ENCODE results near the gene TUT4.

Gene TUT4

GRCh38 chr1:52474807-52475206 is 78.1 kb downstream of the TUT4 start:
- Histone ChIP-seq H3K27me3 (ENCODE audit: low read depth, low read length) (no peaks in the 10 kb centered on the region), H3K4me3 (ENCODE audit: low read length) (no peak overlapping the region), H3K79me2 (ENCODE audit: low read length) (no peaks in the 10 kb centered on the region), H3K9me3 (ENCODE audit: insufficient read depth, low read length) (no peaks in the 10 kb centered on the region), H2AFZ (ENCODE audit: low read depth, low read length) (no peak overlapping the region), H3K27ac (ENCODE audit: low read length) (no peak overlapping the region), H4K20me1 (ENCODE audit: insufficient read depth, low read length) (no peaks in the 10 kb centered on the region), H3K36me3 (replicated peaks; ENCODE audit: low read depth, low read length) (peaks cover 4% of the 10 kb centered on the region), H3K9ac (ENCODE audit: low read length) (no peak overlapping the region), H3K4me2 (ENCODE audit: low read length) (no peak overlapping the region), H3K4me1 (ENCODE audit: low read length) (no peaks in the 10 kb centered on the region)
- TF ChIP-seq EZH2phosphoT487 (IDR thresholded peaks at IDR 0.05; ENCODE audit: low read depth) (no peak), CTCF (IDR thresholded peaks at IDR 0.05; ENCODE audit: low read depth, low read length) (no peak)

- H4K20me1 ChIP-seq (ENCODE audit: insufficient read depth, low read length): no peaks in the 10 kb centered on the region
- H3K36me3 ChIP-seq (replicated peaks; ENCODE audit: low read depth, low read length): peaks cover 4% of the 10 kb centered on the region
- H3K9me3 ChIP-seq (ENCODE audit: insufficient read depth, low read length): no peaks in the 10 kb centered on the region
- H3K9ac ChIP-seq (ENCODE audit: low read length): no peak overlapping the region
- H3K4me3 ChIP-seq (ENCODE audit: low read length): no peak overlapping the region
- no peak overlapping the region for H2AFZ ChIP-seq (ENCODE audit: low read depth, low read length)
- H3K4me2 ChIP-seq (ENCODE audit: low read length): no peak overlapping the region
- no peaks in the 10 kb centered on the region for H3K27me3 ChIP-seq (ENCODE audit: low read depth, low read length)
- TF ChIP-seq EZH2phosphoT487 (IDR thresholded peaks at IDR 0.05; ENCODE audit: low read depth): no peak
- TF ChIP-seq CTCF (IDR thresholded peaks at IDR 0.05; ENCODE audit: low read depth, low read length): no peak
- H3K4me1 ChIP-seq (ENCODE audit: low read length): no peaks in the 10 kb centered on the region
- H3K27ac ChIP-seq (ENCODE audit: low read length): no peak overlapping the region
- H3K79me2 ChIP-seq (ENCODE audit: low read length): no peaks in the 10 kb centered on the region
These were observed 79.9 kb downstream of the TUT4 start for GRCh38 chr1:52473039-52473438.

- H4K20me1 ChIP-seq (ENCODE audit: insufficient read depth, low read length): no peaks in the 10 kb centered on the region
- H3K27ac ChIP-seq (ENCODE audit: low read length): no peak overlapping the region
- no peaks in the 10 kb centered on the region for H3K79me2 ChIP-seq (ENCODE audit: low read length)
- H3K36me3 ChIP-seq (replicated peaks; ENCODE audit: low read depth, low read length): peaks cover 7% of the 10 kb centered on the region
- H3K4me3 ChIP-seq (ENCODE audit: low read length): no peak overlapping the region
- H3K27me3 ChIP-seq (ENCODE audit: low read depth, low read length): no peaks in the 10 kb centered on the region
- H2AFZ ChIP-seq (ENCODE audit: low read depth, low read length): no peak overlapping the region
- TF ChIP-seq EZH2phosphoT487 (IDR thresholded peaks at IDR 0.05; ENCODE audit: low read depth): no peak
- no peak for TF ChIP-seq CTCF (IDR thresholded peaks at IDR 0.05; ENCODE audit: low read depth, low read length)
- H3K4me1 ChIP-seq (ENCODE audit: low read length): no peaks in the 10 kb centered on the region
- no peak overlapping the region for H3K4me2 ChIP-seq (ENCODE audit: low read length)
- H3K9ac ChIP-seq (ENCODE audit: low read length): no peak overlapping the region
- H3K9me3 ChIP-seq (ENCODE audit: insufficient read depth, low read length): no peaks in the 10 kb centered on the region
These were observed 80.5 kb downstream of the TUT4 start for GRCh38 chr1:52472384-52472783.

GRCh38 chr1:52469108-52469507 is 83.8 kb downstream of the TUT4 start:
- Histone ChIP-seq H3K4me2 (ENCODE audit: low read length) (no peak overlapping the region), H3K27ac (ENCODE audit: low read length) (no peak overlapping the region), H3K79me2 (ENCODE audit: low read length) (no peaks in the 10 kb centered on the region), H4K20me1 (ENCODE audit: insufficient read depth, low read length) (no peaks in the 10 kb centered on the region), H3K9me3 (ENCODE audit: insufficient read depth, low read length) (no peaks in the 10 kb centered on the region), H3K36me3 (replicated peaks; ENCODE audit: low read depth, low read length) (peaks cover 4% of the 10 kb centered on the region), H3K4me1 (ENCODE audit: low read length) (no peaks in the 10 kb centered on the region), H3K4me3 (ENCODE audit: low read length) (no peak overlapping the region), H3K9ac (ENCODE audit: low read length) (no peak overlapping the region), H2AFZ (ENCODE audit: low read depth, low read length) (no peak overlapping the region), H3K27me3 (ENCODE audit: low read depth, low read length) (no peaks in the 10 kb centered on the region)
- TF ChIP-seq CTCF (IDR thresholded peaks at IDR 0.05; ENCODE audit: low read depth, low read length): no peak
- no peak for TF ChIP-seq EZH2phosphoT487 (IDR thresholded peaks at IDR 0.05; ENCODE audit: low read depth)

Measured in OCI-LY3 (cell line).